CD4-positive, alpha-beta T cell (primary cell): Measurements from ENCODE around the gene CCDC157. TPM values are rescaled to one million over a fixed set of nuclear protein-coding genes. Genes with fewer than 3 reads are reported as not detected.
A peak's percentile ranks its signal among the peaks of the same experiment; 100 is the strongest.
"Not testable (repeated sequence)": the region's sequence is repeated elsewhere in the genome, so short reads cannot be mapped to it uniquely, and the experiment has no call there.

ENCODE experiments used
- ATAC-seq: fragments of 200-7000 bp; cut with Tn5 transposase; one replicate; pipeline ENCODE4 v1.10.0; 2022; ENCODE audit warnings: mild to moderate bottlenecking; ENCODE audit not compliant: poor library complexity
- CTCF ChIA-PET: fragments of 350-600 bp; sonication (Branson Sonifier 250); formaldehyde crosslinking; loops from one replicate; lab custom pipeline; 2021; ENCODE audit warnings: antibody characterized with exemption, inconsistent platforms; lab: Charles Lee
- POLR2A ChIA-PET: fragments of 350-600 bp; sonication (Branson Sonifier 250); formaldehyde crosslinking; loops from one replicate; lab custom pipeline; 2021; ENCODE audit warnings: antibody characterized with exemption, inconsistent platforms; lab: Charles Lee
- DNase-seq, 14 experiments: peaks; one replicate each; pipeline ENCODE4 v3.0.0-alpha.2; 2013 to 2020; ENCODE audit warnings: mixed read lengths in 2 of 14
- H3K27ac ChIP-seq, 2 donors: one replicate each; pipeline versions ENCODE4 v1.5.1 to v1.7.0; 2013; ENCODE audit warnings: low read length in 2 of 2, low read depth in 1 of 2, mild to moderate bottlenecking in 1 of 2
- H3K27me3 ChIP-seq, 2 experiments: 1 replicate in 1 of 2; 2 replicates in 1 of 2; pipeline versions ENCODE4 v1.6.1 to v1.7.0; 2013; ENCODE audit warnings: low read length in 2 of 2, control low read depth in 1 of 2, mild to moderate bottlenecking in 1 of 2, moderate library complexity in 1 of 2; ENCODE audit not compliant: insufficient read depth in 2 of 2, control insufficient read depth in 1 of 2
- H3K36me3 ChIP-seq: one replicate; pipeline ENCODE4 v1.6.1; 2013; ENCODE audit warnings: low read length, control low read depth; ENCODE audit not compliant: insufficient read depth
- H3K4me1 ChIP-seq: one replicate; pipeline ENCODE4 v1.6.1; 2013; ENCODE audit warnings: low read length, control low read depth; ENCODE audit not compliant: insufficient read depth
- H3K4me3 ChIP-seq: one replicate; pipeline ENCODE4 v1.5.1; 2013; ENCODE audit warnings: mild to moderate bottlenecking, low read length, moderate library complexity
- H3K9me3 ChIP-seq, 2 experiments: 1 replicate in 1 of 2; 2 replicates in 1 of 2; pipeline versions ENCODE4 v1.6.1 to v1.7.0; 2013; ENCODE audit warnings: low read length in 2 of 2, mild to moderate bottlenecking in 2 of 2, control low read depth in 1 of 2, moderate library complexity in 1 of 2; ENCODE audit not compliant: control insufficient read depth in 1 of 2, insufficient read depth in 1 of 2
- H3K27ac Mint-ChIP-seq: one replicate; pipeline ENCODE4 v1.8.0; 2020; ENCODE audit warnings: mixed read lengths
- H3K27me3 Mint-ChIP-seq: one replicate; pipeline ENCODE4 v1.8.0; 2021; ENCODE audit warnings: mixed read lengths
- H3K36me3 Mint-ChIP-seq: one replicate; pipeline ENCODE4 v1.8.0; 2021; ENCODE audit warnings: low read depth, mixed read lengths
- H3K4me1 Mint-ChIP-seq: one replicate; pipeline ENCODE4 v1.8.0; 2021; ENCODE audit warnings: low read depth, mixed read lengths
- H3K4me3 Mint-ChIP-seq: one replicate; pipeline ENCODE4 v1.8.0; 2020; ENCODE audit warnings: mild to moderate bottlenecking, mixed read lengths
- H3K9me3 Mint-ChIP-seq: one replicate; pipeline ENCODE4 v1.8.0; 2020; ENCODE audit warnings: mixed read lengths
- intact Hi-C, 2 experiments: fragments of 100-400 bp; cut with DNase I in 1 of 2; cut with micrococcal nuclease in 1 of 2; formaldehyde crosslinking; loops; one replicate each; pipeline versions ENCODE4 v1.15.1 to v1.9.0; 2023 to 2025; cut with DNase I, micrococcal nuclease
- total RNA-seq, 174 experiments: library from RNA in 2 of 174; stranded (reverse) in 2 of 174; gene quantifications; one replicate each; pipeline ENCODE4 v1.2.3 and lab custom pipeline; 2021 to 2026
- TF ChIP-seq, protein P1 (sequence below): fragments of 200-600 bp; IDR thresholded peaks from one replicate; pipeline ENCODE4 v1.8.0; 2022; ENCODE audit warnings: antibody characterized with exemption, mild to moderate bottlenecking

Gene CCDC157
- total RNA-seq, 2 experiments from 2014 or later: 8.3 to 10.1 TPM

DNA sequence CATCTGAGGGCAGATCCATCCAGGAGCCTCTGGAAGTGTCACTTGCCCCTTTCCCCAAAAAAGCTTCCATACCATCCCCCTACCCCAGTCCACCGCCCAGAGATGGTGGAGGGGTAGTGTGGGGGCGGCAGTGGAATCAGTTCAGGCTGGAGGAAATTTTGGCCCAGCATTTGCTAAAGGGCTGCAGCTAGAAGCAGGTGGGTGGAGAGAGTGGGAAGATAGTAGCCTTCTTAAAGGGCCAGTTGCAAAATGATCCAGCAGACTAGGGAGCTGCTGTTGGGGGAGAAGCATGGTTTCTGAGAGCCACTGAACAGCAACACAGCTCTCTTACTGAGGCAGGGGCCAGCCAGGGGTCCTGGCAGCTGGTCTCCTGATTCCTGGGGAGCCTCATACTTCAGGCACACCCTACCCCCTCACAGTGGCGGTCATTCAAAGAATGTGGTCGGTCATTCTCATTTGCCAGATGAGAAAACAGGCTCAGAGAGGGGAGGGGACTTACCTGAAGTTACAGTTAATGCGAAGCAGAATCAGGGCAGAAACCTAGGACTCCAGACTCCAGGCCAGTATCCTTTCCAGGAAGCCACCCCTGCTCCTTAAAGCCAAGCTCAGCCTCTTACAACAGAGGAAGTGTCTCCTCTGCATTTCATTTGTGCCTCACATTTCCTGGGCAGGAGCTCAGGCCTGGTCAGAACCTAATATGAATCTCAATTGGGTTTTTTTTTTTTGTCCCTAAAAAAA is 45.4 kb downstream of the CCDC157 start:
- ATAC-seq (no peak), DNase-seq (no peak)
- Histone ChIP-seq H3K27me3 (no peaks in the 10 kb centered on the region), H3K9me3 (no peaks in the 10 kb centered on the region), H3K36me3 (peaks cover 7% of the 10 kb centered on the region), H3K4me1 (peaks cover 20% of the 10 kb centered on the region), H3K27ac (no peak overlapping the region), H3K4me3 (no peak overlapping the region)
- CTCF ChIA-PET: interaction anchor here (0.9 to 1.4 kb wide), 2 partner anchors 24 to 139 kb away, joined by 3 to 4 read pairs; no protein-coding TSS in a partner anchor
- H3K4me1 Mint-ChIP-seq: peaks cover 35% of the 10 kb centered on the region
- TF ChIP-seq, protein P1, sequence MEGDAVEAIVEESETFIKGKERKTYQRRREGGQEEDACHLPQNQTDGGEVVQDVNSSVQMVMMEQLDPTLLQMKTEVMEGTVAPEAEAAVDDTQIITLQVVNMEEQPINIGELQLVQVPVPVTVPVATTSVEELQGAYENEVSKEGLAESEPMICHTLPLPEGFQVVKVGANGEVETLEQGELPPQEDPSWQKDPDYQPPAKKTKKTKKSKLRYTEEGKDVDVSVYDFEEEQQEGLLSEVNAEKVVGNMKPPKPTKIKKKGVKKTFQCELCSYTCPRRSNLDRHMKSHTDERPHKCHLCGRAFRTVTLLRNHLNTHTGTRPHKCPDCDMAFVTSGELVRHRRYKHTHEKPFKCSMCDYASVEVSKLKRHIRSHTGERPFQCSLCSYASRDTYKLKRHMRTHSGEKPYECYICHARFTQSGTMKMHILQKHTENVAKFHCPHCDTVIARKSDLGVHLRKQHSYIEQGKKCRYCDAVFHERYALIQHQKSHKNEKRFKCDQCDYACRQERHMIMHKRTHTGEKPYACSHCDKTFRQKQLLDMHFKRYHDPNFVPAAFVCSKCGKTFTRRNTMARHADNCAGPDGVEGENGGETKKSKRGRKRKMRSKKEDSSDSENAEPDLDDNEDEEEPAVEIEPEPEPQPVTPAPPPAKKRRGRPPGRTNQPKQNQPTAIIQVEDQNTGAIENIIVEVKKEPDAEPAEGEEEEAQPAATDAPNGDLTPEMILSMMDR: no peak
- no peaks in the 10 kb centered on the region for H3K27me3 Mint-ChIP-seq
- H3K4me3 Mint-ChIP-seq: no peak overlapping the region
- no peak overlapping the region for H3K27ac Mint-ChIP-seq
- intact Hi-C loops: no loop called here
- POLR2A ChIA-PET: interaction anchor here (1.0 to 2.8 kb wide), 2 partner anchors 11 to 22 kb away, joined by 5 to 13 read pairs; no protein-coding TSS in a partner anchor
- H3K9me3 Mint-ChIP-seq: no peaks in the 10 kb centered on the region
- H3K36me3 Mint-ChIP-seq: peaks cover 38% of the 10 kb centered on the region

DNA sequence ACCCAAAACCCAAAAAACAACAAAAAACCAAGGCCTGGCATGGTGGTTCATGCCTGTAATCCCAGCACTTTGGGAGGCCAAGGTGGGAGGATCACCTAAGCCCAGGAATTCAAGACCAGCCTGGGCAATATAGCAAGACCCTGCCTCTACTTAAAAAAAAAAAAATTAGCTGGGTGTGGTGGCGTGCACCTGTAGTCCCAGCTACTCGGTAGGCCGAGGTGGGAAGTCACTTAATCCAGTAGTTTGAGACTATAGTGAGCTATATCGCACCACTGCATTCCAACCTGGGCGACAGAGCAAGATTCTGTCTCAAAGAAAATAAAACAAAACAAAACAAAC is 45.9 kb downstream of the CCDC157 start:
- H3K36me3 ChIP-seq: peaks cover 10% of the 10 kb centered on the region
- H3K27ac Mint-ChIP-seq, H3K27me3 ChIP-seq, H3K4me3 Mint-ChIP-seq, DNase-seq, ATAC-seq, H3K4me3 ChIP-seq, intact Hi-C loops, H3K27ac ChIP-seq, H3K9me3 ChIP-seq, H3K9me3 Mint-ChIP-seq, H3K27me3 Mint-ChIP-seq: not testable (repeated sequence)
- Mint-ChIP-seq H3K4me1 (peaks cover 31% of the 10 kb centered on the region), H3K36me3 (peaks cover 40% of the 10 kb centered on the region)
- H3K4me1 ChIP-seq: peaks cover 14% of the 10 kb centered on the region
- ChIA-PET CTCF (interaction anchor here (0.9 to 1.4 kb wide), 2 partner anchors 23 to 139 kb away, joined by 3 to 4 read pairs; no protein-coding TSS in a partner anchor), POLR2A (interaction anchor here (2.8 kb wide), 1 partner anchor 11 kb away, joined by 13 read pairs; no protein-coding TSS in a partner anchor)

DNA sequence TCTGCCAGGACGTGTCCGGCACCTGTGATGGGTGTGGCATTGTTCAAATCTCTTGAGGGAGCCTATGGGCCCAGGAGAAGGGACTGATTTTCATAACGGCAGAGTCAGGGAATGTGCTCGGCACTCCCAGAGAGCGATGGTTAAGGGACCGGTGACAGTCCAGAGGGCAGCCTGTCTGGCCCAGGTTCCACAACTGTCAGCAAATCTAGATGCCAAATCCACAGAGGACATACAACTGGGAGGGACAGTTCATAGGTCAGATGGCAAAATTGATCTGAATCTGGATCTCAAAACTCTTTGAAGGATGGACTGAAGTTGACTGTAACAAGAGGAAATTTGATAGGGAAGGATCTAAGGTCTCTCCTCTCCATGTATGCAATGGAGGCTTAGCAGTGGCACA is 47.5 kb downstream of the CCDC157 start:
- ATAC-seq (no peak), DNase-seq (no peak)
- peak overlapping the region; percentile 4 for H3K4me3 Mint-ChIP-seq
- Histone ChIP-seq H3K9me3 (no peaks in the 10 kb centered on the region), H3K4me3 (no peak overlapping the region), H3K27me3 (no peaks in the 10 kb centered on the region), H3K4me1 (no peaks in the 10 kb centered on the region), H3K36me3 (peaks cover 16% of the 10 kb centered on the region), H3K27ac (no peak overlapping the region)
- CTCF ChIA-PET: no interaction called here
- H3K36me3 Mint-ChIP-seq: peaks cover 54% of the 10 kb centered on the region
- TF ChIP-seq, protein P1: no peak
- peaks cover 17% of the 10 kb centered on the region for H3K4me1 Mint-ChIP-seq
- H3K27me3 Mint-ChIP-seq: no peaks in the 10 kb centered on the region
- POLR2A ChIA-PET: interaction anchor here (4.9 kb wide), 1 partner anchor 19 kb away, joined by 18 read pairs; no protein-coding TSS in a partner anchor
- H3K9me3 Mint-ChIP-seq: no peaks in the 10 kb centered on the region
- peak overlapping the region; percentile 26 for H3K27ac Mint-ChIP-seq
- intact Hi-C loops: no loop called here
